SKM-1 treated with dmso at 0.1 percent for 144 hours (cell line): ENCODE measurements around the gene ITPR1.

ENCODE experiments used
- DNase-seq: peaks from one replicate; lab custom pipeline; 2025; ENCODE audit not compliant: unreplicated experiment; lab: John Stamatoyannopoulos, UW

Gene ITPR1

GRCh38 chr3:4770561-4770960 is 277.4 kb downstream of the ITPR1 start:
- no peak for DNase-seq

- no peak for DNase-seq
Measured at GRCh38 chr3:4771243-4771642, 278.1 kb downstream of the ITPR1 start.

- no peak for DNase-seq
Measured at GRCh38 chr3:4772171-4772804, 279.1 kb downstream of the ITPR1 start.

GRCh38 chr3:4772858-4773257 is 279.7 kb downstream of the ITPR1 start:
- DNase-seq = no peak

- no peak for DNase-seq
Measured at GRCh38 chr3:4773583-4773982, 280.4 kb downstream of the ITPR1 start.

- DNase-seq = no peak
Measured at GRCh38 chr3:4774531-4774930, 281.4 kb downstream of the ITPR1 start.

GRCh38 chr3:4776399-4776979 is 283.3 kb downstream of the ITPR1 start:
- DNase-seq = no peak

- DNase-seq = no peak
Measured at GRCh38 chr3:4776980-4777581, 283.9 kb downstream of the ITPR1 start.

- DNase-seq = no peak
Measured at GRCh38 chr3:4778119-4778518, 285.0 kb downstream of the ITPR1 start.

- DNase-seq = no peak
Measured at GRCh38 chr3:4778740-4779139, 285.6 kb downstream of the ITPR1 start.

GRCh38 chr3:4780545-4780957 is 287.4 kb downstream of the ITPR1 start:
- no peak for DNase-seq

GRCh38 chr3:4782095-4782494 is 288.9 kb downstream of the ITPR1 start:
- DNase-seq = no peak

- DNase-seq = no peak
Measured at GRCh38 chr3:4785551-4785950, 292.4 kb downstream of the ITPR1 start.

- peak; percentile 55 for DNase-seq
Measured at GRCh38 chr3:4786431-4786830, 293.3 kb downstream of the ITPR1 start.

GRCh38 chr3:4791358-4791757 is 298.2 kb downstream of the ITPR1 start:
- DNase-seq = no peak

- DNase-seq = no peak
Measured at GRCh38 chr3:4793311-4793710, 300.2 kb downstream of the ITPR1 start.

- DNase-seq = no peak
Measured at GRCh38 chr3:4794331-4794730, 301.2 kb downstream of the ITPR1 start.

GRCh38 chr3:4794798-4795197 is 301.6 kb downstream of the ITPR1 start:
- no peak for DNase-seq

- DNase-seq = no peak
Measured at GRCh38 chr3:4795905-4796304, 302.8 kb downstream of the ITPR1 start.

- DNase-seq = no peak
Measured at GRCh38 chr3:4797201-4797705, 304.1 kb downstream of the ITPR1 start.

- no peak for DNase-seq
Measured at GRCh38 chr3:4799266-4800256, 306.4 kb downstream of the ITPR1 start.
